Hematopoietic multipotent progenitor cell treated with erythropoietin and hydrocortisone succinate and interleukin-3 and kit ligand, for 15 days (in vitro differentiated cells): ENCODE results near the gene GPRIN1.
"Not testable (repeated sequence)": the region's sequence is repeated elsewhere in the genome, so short reads cannot be mapped to it uniquely, and the experiment has no call there.

ENCODE experiments used
- DNase-seq: peaks from one replicate; pipeline ENCODE4 v3.0.0-alpha.2; 2015; ENCODE audit warnings: low spot score

Gene GPRIN1

GRCh38 chr5:176597417-176598389 lies 12.3 kb downstream of the GPRIN1 start:
- no peak for DNase-seq

GRCh38 chr5:176596689-176597416 lies 13.1 kb downstream of the GPRIN1 start:
- DNase-seq: peak; percentile 24

- no peak for DNase-seq
Measured at GRCh38 chr5:176596069-176596644, 13.8 kb downstream of the GPRIN1 start.

GRCh38 chr5:176595386-176595943 lies 14.5 kb downstream of the GPRIN1 start:
- no peak for DNase-seq

- no peak for DNase-seq
Measured at GRCh38 chr5:176594554-176594953, 15.4 kb downstream of the GPRIN1 start.

- no peak for DNase-seq
Measured at GRCh38 chr5:176593273-176593869, 16.6 kb downstream of the GPRIN1 start.

- no peak for DNase-seq
Measured at GRCh38 chr5:176592573-176592972, 17.4 kb downstream of the GPRIN1 start.

GRCh38 chr5:176591667-176592066 lies 18.3 kb downstream of the GPRIN1 start:
- not testable (repeated sequence) for DNase-seq

GRCh38 chr5:176590035-176590717 lies 19.8 kb downstream of the GPRIN1 start:
- no peak for DNase-seq

GRCh38 chr5:176589039-176589769 lies 20.8 kb downstream of the GPRIN1 start:
- no peak for DNase-seq

- DNase-seq: no peak
Measured at GRCh38 chr5:176588297-176588696, 21.7 kb downstream of the GPRIN1 start.

- no peak for DNase-seq
Measured at GRCh38 chr5:176587398-176587797, 22.6 kb downstream of the GPRIN1 start.

GRCh38 chr5:176583076-176583475 lies 26.9 kb downstream of the GPRIN1 start:
- no peak for DNase-seq

- DNase-seq: no peak
Measured at GRCh38 chr5:176581361-176581760, 28.6 kb downstream of the GPRIN1 start.

- no peak for DNase-seq
Measured at GRCh38 chr5:176579323-176579722, 30.6 kb downstream of the GPRIN1 start.

GRCh38 chr5:176578391-176578808 lies 31.6 kb downstream of the GPRIN1 start:
- DNase-seq: peak; percentile 16

GRCh38 chr5:176577312-176578176 lies 32.4 kb downstream of the GPRIN1 start:
- DNase-seq: no peak

- DNase-seq: no peak
Measured at GRCh38 chr5:176575488-176576422, 34.2 kb downstream of the GPRIN1 start.
